H9 (cell line): Measurements from ENCODE around the gene ITPR3. TPM values are rescaled to one million over a fixed set of nuclear protein-coding genes. Genes with fewer than 3 reads are reported as not detected.
A peak's percentile ranks its signal among the peaks of the same experiment; 100 is the strongest.

Source experiments
- DNase-seq: peaks from one replicate; pipeline ENCODE4 v3.0.0-alpha.2; 2017
- H2AFZ ChIP-seq: one replicate; pipeline ENCODE4 v1.6.1; 2013; ENCODE audit warnings: mild to moderate bottlenecking, low read length, control low read depth, moderate library complexity
- H2AK5ac ChIP-seq: 2 replicates; pipeline ENCODE4 v1.6.1; 2013; ENCODE audit warnings: low read length, control low read depth, mixed read lengths; ENCODE audit not compliant: insufficient read length
- H2BK120ac ChIP-seq: one replicate; pipeline ENCODE4 v1.6.1; 2013; ENCODE audit warnings: low read depth, mild to moderate bottlenecking, low read length, control low read depth, inconsistent platforms; ENCODE audit not compliant: poor library complexity, severe bottlenecking
- H2BK12ac ChIP-seq: 2 replicates; pipeline ENCODE4 v1.6.1; 2013; ENCODE audit warnings: low read length, control low read depth, mixed read lengths, low read depth; ENCODE audit not compliant: insufficient read length
- H2BK15ac ChIP-seq: 2 replicates; pipeline ENCODE4 v1.6.1; 2013; ENCODE audit warnings: low read depth, low read length, control low read depth
- H2BK20ac ChIP-seq: one replicate; pipeline ENCODE4 v1.6.1; 2013; ENCODE audit warnings: low read depth, mild to moderate bottlenecking, low read length, control low read depth, inconsistent platforms; ENCODE audit not compliant: poor library complexity, severe bottlenecking
- H2BK5ac ChIP-seq: 2 replicates; pipeline ENCODE4 v1.6.1; 2013; ENCODE audit warnings: low read length, control low read depth, mixed read lengths; ENCODE audit not compliant: insufficient read length
- H3K14ac ChIP-seq: 2 replicates; pipeline ENCODE4 v1.6.1; 2013; ENCODE audit warnings: low read length, control low read depth; ENCODE audit not compliant: insufficient read depth
- H3K18ac ChIP-seq: 2 replicates; pipeline ENCODE4 v1.6.1; 2013; ENCODE audit warnings: low read depth, mild to moderate bottlenecking, mixed read lengths, low read length, control low read depth; ENCODE audit not compliant: insufficient read length
- H3K23ac ChIP-seq: 2 replicates; pipeline ENCODE4 v1.6.1; 2013; ENCODE audit warnings: low read length, control low read depth, mixed read lengths, low read depth; ENCODE audit not compliant: insufficient read length
- H3K23me2 ChIP-seq: 2 replicates; pipeline ENCODE4 v1.6.1; 2013; ENCODE audit warnings: low read depth, mild to moderate bottlenecking, mixed read lengths, low read length, control low read depth; ENCODE audit not compliant: insufficient read length, poor library complexity, severe bottlenecking
- H3K27ac ChIP-seq: 2 replicates; pipeline ENCODE4 v1.5.1; 2013; ENCODE audit warnings: low read length, control low read depth, mixed read lengths, low read depth; ENCODE audit not compliant: insufficient read length
- H3K27me3 ChIP-seq: 2 replicates; pipeline ENCODE4 v1.6.1; 2013; ENCODE audit warnings: low read length, control low read depth, inconsistent platforms; ENCODE audit not compliant: insufficient read depth
- H3K4ac ChIP-seq: 2 replicates; pipeline ENCODE4 v1.6.1; 2013; ENCODE audit warnings: low read depth, mild to moderate bottlenecking, control low read depth, inconsistent platforms, low read length, moderate library complexity
- H3K4me1 ChIP-seq: 2 replicates; pipeline ENCODE4 v1.6.1; 2013; ENCODE audit warnings: low read length, control low read depth, inconsistent platforms; ENCODE audit not compliant: insufficient read depth
- H3K4me2 ChIP-seq: 2 replicates; pipeline ENCODE4 v1.6.1; 2013; ENCODE audit warnings: low read length, control low read depth, mixed read lengths; ENCODE audit not compliant: insufficient read length, insufficient read depth
- H3K56ac ChIP-seq: 2 replicates; pipeline ENCODE4 v1.6.1; 2013; ENCODE audit warnings: low read depth, mild to moderate bottlenecking, mixed read lengths, low read length, control low read depth; ENCODE audit not compliant: insufficient read length
- H3K79me1 ChIP-seq: 2 replicates; pipeline ENCODE4 v1.6.1; 2013; ENCODE audit warnings: low read depth, mild to moderate bottlenecking, moderate library complexity, low read length, control low read depth, inconsistent platforms; ENCODE audit not compliant: insufficient read depth, poor library complexity, severe bottlenecking
- H3K79me2 ChIP-seq: 2 replicates; pipeline ENCODE4 v1.6.1; 2013; ENCODE audit warnings: low read length, control low read depth, inconsistent platforms; ENCODE audit not compliant: insufficient read depth
- H3K9ac ChIP-seq: 2 replicates; pipeline ENCODE4 v1.6.1; 2013; ENCODE audit warnings: low read length, control low read depth, mixed read lengths; ENCODE audit not compliant: insufficient read length; ENCODE audit errors: extremely low read depth
- H3K9me3 ChIP-seq: one replicate; pipeline ENCODE4 v1.6.1; 2013; ENCODE audit warnings: low read depth, low read length, inconsistent platforms; ENCODE audit not compliant: control insufficient read depth
- H3T11ph ChIP-seq: one replicate; pipeline ENCODE4 v1.6.1; 2013; ENCODE audit warnings: mild to moderate bottlenecking, low read length, control low read depth, inconsistent platforms
- H4K20me1 ChIP-seq: one replicate; pipeline ENCODE4 v1.6.1; 2013; ENCODE audit not compliant: control insufficient read depth, insufficient read length, insufficient read depth
- H4K5ac ChIP-seq: 2 replicates; pipeline ENCODE4 v1.6.1; 2013; ENCODE audit warnings: low read depth, mild to moderate bottlenecking, mixed read lengths, low read length, control low read depth; ENCODE audit not compliant: insufficient read length
- H4K8ac ChIP-seq: replicated peaks from 2 replicates; pipeline ENCODE4 v1.6.1; 2013; ENCODE audit warnings: low read length, control low read depth, mixed read lengths, low read depth; ENCODE audit not compliant: insufficient read length
- H4K91ac ChIP-seq: 2 replicates; pipeline ENCODE4 v1.6.1; 2013; ENCODE audit warnings: low read depth, mild to moderate bottlenecking, moderate library complexity, mixed read lengths, low read length, control low read depth; ENCODE audit not compliant: insufficient read length
- H3K27ac Mint-ChIP-seq, 3 experiments: 2 replicates in 2 of 3; 3 replicates in 1 of 3; pipeline ENCODE4 v1.8.0; 2020 to 2021; ENCODE audit warnings: mixed read lengths in 3 of 3, mild to moderate bottlenecking in 1 of 3, moderate library complexity in 1 of 3
- H3K27me3 Mint-ChIP-seq: 2 replicates; pipeline ENCODE4 v1.8.0; 2021; ENCODE audit warnings: low read depth, mild to moderate bottlenecking, moderate library complexity, mixed read lengths
- H3K36me3 Mint-ChIP-seq, 3 experiments: 2 replicates in 2 of 3; 3 replicates in 1 of 3; pipeline ENCODE4 v1.8.0; 2020 to 2021; ENCODE audit warnings: low read depth in 3 of 3, mixed read lengths in 3 of 3; ENCODE audit not compliant: insufficient read depth in 1 of 3
- H3K4me1 Mint-ChIP-seq, 2 experiments: 2 replicates each; pipeline ENCODE4 v1.8.0; 2020; ENCODE audit warnings: mixed read lengths in 2 of 2
- H3K4me3 Mint-ChIP-seq, 2 experiments: 2 replicates in 1 of 2; 3 replicates in 1 of 2; pipeline ENCODE4 v1.8.0; 2020 to 2021; ENCODE audit warnings: mild to moderate bottlenecking in 2 of 2, mixed read lengths in 2 of 2, moderate library complexity in 1 of 2
- H3K9me3 Mint-ChIP-seq, 2 experiments: 2 replicates in 1 of 2; 3 replicates in 1 of 2; pipeline ENCODE4 v1.8.0; 2020; ENCODE audit warnings: mild to moderate bottlenecking in 2 of 2, mixed read lengths in 2 of 2, moderate library complexity in 1 of 2
- CTCF ChIP-seq: fragments of 200-600 bp; sonication (generic); conservative IDR thresholded peaks from 3 replicates; pipeline ENCODE4 v1.8.0; 2021; ENCODE audit warnings: antibody characterized with exemption, mild to moderate bottlenecking
- WGBS: extraction: QIAGEN DNeasy Blood & Tissue Kit; methylation state at CpG from one replicate; pipeline ENCODE4 v1.1.7; 2013; ENCODE audit warnings: missing lambda C conversion rate, low lambda C conversion rate, mixed read lengths; ENCODE audit not compliant: insufficient read length; ENCODE audit errors: extremely low coverage; 5-methylcytosine and 5-hydroxymethylcytosine counted together
- total RNA-seq: library from RNA; stranded (reverse); gene quantifications from 2 replicates; pipeline ENCODE4 v1.2.1, GENCODE V29; 2021

The ITPR3 gene
- total RNA-seq, 1 experiment from 2014 or later = 40.3 TPM

DNA sequence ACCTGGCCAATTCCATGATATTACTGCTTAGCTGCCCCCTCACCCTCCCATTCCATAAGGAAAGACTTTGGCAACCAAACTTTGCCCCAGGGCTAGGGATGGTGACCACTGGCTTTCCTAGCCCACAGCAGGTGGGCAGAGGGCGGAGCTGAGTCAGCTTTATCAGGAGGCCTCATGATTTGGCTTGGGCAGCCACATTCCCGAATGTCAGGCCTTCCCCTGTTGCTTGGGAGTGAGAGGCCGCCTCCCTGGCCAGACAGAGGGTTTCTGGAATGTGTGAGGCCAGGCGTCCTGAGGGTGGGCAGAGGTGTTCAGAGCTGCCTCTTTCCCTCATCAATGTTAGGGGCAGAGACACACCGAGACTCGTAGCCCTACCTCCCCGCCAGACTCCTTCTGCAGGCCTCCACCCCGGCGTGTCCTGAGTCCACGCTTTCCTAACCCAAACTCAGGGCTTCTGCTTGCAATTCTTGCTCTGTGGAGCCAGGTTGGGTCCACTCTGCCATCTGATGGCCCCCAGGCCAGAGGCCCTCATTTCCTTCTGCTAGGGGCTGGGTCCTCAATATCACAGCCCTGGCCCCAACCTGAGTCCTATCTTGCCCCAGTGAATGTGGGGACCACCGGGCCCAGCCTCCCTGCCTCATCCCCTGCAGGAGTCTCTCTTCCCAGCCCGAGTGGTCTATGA, 71.1 kb downstream of the ITPR3 start:
- no peak overlapping the region for H4K91ac ChIP-seq
- H3K4me2 ChIP-seq = no peak overlapping the region
- H2BK15ac ChIP-seq = no peak overlapping the region
- no peaks in the 10 kb centered on the region for H3K27me3 Mint-ChIP-seq
- no peaks in the 10 kb centered on the region for H3K79me1 ChIP-seq
- H2BK120ac ChIP-seq = no peak overlapping the region
- H3K79me2 ChIP-seq = no peaks in the 10 kb centered on the region
- no peak overlapping the region for H2BK5ac ChIP-seq
- no peak overlapping the region for H3K27ac ChIP-seq
- no peak overlapping the region for H3K56ac ChIP-seq
- no peak overlapping the region for H4K5ac ChIP-seq
- TF ChIP-seq CTCF = no peak
- no peaks in the 10 kb centered on the region for H3K4me1 ChIP-seq
- H3K18ac ChIP-seq = no peak overlapping the region
- H3K9me3 ChIP-seq = no peaks in the 10 kb centered on the region
- H3K9me3 Mint-ChIP-seq = no peaks in the 10 kb centered on the region
- H3K23me2 ChIP-seq = no peaks in the 10 kb centered on the region
- no peak overlapping the region for H2BK20ac ChIP-seq
- H3K14ac ChIP-seq = no peak overlapping the region
- H3K23ac ChIP-seq = no peak overlapping the region
- no peak overlapping the region for H3K4ac ChIP-seq
- WGBS = no CpG with 5 or more reads among the region's 12 CpGs
- no peaks in the 10 kb centered on the region for H3K27me3 ChIP-seq
- no peak overlapping the region for H2AFZ ChIP-seq
- H4K8ac ChIP-seq = no peak overlapping the region
- peak overlapping the region in 1 of 3 experiments; percentile 10; a peak in 3 of 7 replicates for H3K27ac Mint-ChIP-seq
- peaks cover 34 to 90% (median 74%) of the 10 kb centered on the region in 3 experiments; a peak in 6 of 7 replicates for H3K36me3 Mint-ChIP-seq
- no peak overlapping the region for H3K4me3 Mint-ChIP-seq
- no peak overlapping the region for H2BK12ac ChIP-seq
- DNase-seq = peak; percentile 57
- peaks cover 6 to 13% of the 10 kb centered on the region in 2 experiments for H3K4me1 Mint-ChIP-seq
- no peak overlapping the region for H3K9ac ChIP-seq
- no peak overlapping the region for H2AK5ac ChIP-seq
- no peaks in the 10 kb centered on the region for H4K20me1 ChIP-seq
- H3T11ph ChIP-seq = no peak overlapping the region
